ENCODE results near the gene NUAK1.

The NUAK1 gene

DNA sequence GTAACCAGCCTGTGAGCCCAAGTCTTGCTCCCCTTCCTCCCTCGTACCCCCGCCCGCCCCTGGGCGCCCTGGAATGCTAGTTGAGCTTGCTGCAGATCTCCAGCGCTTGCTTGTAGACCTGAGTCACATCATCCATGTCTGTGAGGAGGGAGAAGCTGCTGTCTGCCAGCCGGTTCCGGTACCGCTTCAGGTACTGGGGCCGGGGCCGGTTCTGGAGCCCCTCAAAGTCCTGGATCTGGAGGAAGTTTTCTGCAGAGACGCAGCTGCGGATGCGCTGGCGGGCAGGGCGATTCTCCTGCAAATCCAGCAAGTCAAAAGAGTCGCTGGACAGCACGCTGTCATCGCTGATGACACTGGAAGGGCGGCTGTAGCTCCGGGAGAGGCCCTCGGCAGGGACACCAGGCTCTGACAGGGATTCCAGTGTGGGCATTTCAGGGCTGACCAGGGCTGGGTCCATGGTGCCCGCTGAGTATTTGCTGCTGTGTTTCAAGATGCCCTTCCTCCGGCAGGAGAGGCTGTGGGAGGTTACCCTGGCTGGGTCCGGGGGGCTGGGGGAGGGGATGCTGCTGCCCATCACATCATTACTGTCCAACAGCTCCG, 71.9 kb downstream of the NUAK1 start:
- DNase-seq (ENCODE audit: low read depth, low spot score): no peak
- no peak overlapping the region for H3K4me3 ChIP-seq (ENCODE audit: low read depth, low read length)
- CTCF ChIA-PET: no interaction called here
- TF ChIP-seq CTCF (IDR thresholded peaks at IDR 0.05; ENCODE audit: insufficient read depth, low read length, missing control alignments): no peak
- POLR2A ChIA-PET: no interaction called here

GRCh38 chr12:106066051-106066705, 72.6 kb downstream of the NUAK1 start:
- H3K4me3 ChIP-seq (ENCODE audit: low read depth, low read length): no peak overlapping the region
- TF ChIP-seq CTCF (IDR thresholded peaks at IDR 0.05; ENCODE audit: insufficient read depth, low read length, missing control alignments): no peak
- DNase-seq (ENCODE audit: low read depth, low spot score): no peak
- ChIA-PET CTCF (no interaction called here), POLR2A (interaction anchor here (0.6 kb wide), 1 partner anchor 12 kb away, joined by 3 read pairs; no protein-coding TSS in a partner anchor)

- no peak for TF ChIP-seq CTCF (IDR thresholded peaks at IDR 0.05; ENCODE audit: insufficient read depth, low read length, missing control alignments)
- DNase-seq (ENCODE audit: low read depth, low spot score): no peak
- POLR2A ChIA-PET: interaction anchor here (0.6 kb wide), 1 partner anchor 12 kb away, joined by 3 read pairs; no protein-coding TSS in a partner anchor
- H3K4me3 ChIP-seq (ENCODE audit: low read depth, low read length): no peak overlapping the region
- CTCF ChIA-PET: no interaction called here
Observed at GRCh38 chr12:106065506-106065905, 73.2 kb downstream of the NUAK1 start.

DNA sequence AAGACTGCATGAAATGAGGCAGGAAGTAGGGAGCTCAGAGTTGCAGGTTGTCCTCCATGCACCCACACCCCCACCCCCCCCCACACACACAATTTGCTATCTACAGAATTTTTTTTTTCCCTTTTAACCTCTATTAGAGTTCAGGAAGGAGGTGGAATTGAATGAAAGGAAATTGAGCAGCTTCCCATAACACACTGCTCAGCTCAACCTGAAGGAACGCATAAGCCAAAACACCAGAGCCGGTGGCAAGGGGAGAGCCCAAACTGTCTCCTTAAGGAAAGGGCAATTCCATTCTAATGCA, 74.1 kb downstream of the NUAK1 start:
- DNase-seq (ENCODE audit: low read depth, low spot score): no peak
- ChIA-PET CTCF (interaction anchor here (1.2 kb wide), 1 partner anchor 645 kb away, joined by 4 read pairs; no protein-coding TSS in a partner anchor), POLR2A (interaction anchor here (0.6 kb wide), 1 partner anchor 62 kb away, joined by 3 read pairs; no protein-coding TSS in a partner anchor)
- no peak for TF ChIP-seq CTCF (IDR thresholded peaks at IDR 0.05; ENCODE audit: insufficient read depth, low read length, missing control alignments)
- H3K4me3 ChIP-seq (ENCODE audit: low read depth, low read length): no peak overlapping the region

DNA sequence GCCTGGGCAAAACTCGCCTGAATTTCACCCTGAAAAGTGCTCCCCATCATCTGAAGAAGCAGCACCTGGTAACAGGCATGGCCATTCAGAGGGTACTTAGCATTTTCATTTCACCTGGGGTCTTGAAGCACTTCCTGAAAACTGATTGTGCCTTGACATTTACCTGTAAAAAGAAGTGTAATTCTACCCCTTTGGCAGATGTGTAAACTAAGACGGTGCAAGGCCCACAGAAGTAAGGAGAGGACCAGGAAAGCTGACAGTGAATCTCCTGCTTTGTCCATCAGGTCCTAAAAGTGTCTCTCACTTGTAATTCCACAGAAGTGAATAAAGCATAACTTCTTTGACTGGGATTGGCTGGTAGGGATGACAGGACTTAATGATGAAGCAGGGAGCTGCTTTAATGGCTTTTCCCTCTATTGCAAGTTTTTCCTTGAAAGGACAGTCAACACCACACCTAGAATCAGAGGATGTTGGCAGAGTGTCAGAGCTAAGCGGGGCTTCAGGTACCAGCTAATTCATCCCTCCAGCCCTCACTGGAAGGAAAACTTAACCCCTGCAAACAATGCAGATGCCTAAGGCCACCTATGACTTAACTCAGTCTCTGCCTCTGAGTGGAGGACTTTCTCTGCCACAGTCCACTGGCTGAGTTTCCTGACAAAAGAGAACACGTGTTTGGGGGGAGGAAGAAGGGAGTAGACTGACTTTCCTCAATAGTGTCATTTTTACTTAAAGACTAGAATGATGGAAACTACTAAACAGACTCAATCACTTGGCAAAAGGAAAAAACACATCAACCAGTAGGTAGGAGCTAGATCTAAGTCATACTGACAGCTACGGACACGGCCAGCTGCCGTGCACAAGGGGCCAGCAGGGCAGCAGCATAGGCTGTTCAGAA, 74.7 kb downstream of the NUAK1 start:
- ChIA-PET CTCF (interaction anchor here (1.2 kb wide), 1 partner anchor 644 kb away, joined by 4 read pairs; no protein-coding TSS in a partner anchor), POLR2A (interaction anchor here (0.6 kb wide), 1 partner anchor 62 kb away, joined by 3 read pairs; no protein-coding TSS in a partner anchor)
- TF ChIP-seq CTCF (IDR thresholded peaks at IDR 0.05; ENCODE audit: insufficient read depth, low read length, missing control alignments): no peak
- DNase-seq (ENCODE audit: low read depth, low spot score): no peak
- no peak overlapping the region for H3K4me3 ChIP-seq (ENCODE audit: low read depth, low read length)

- no peak overlapping the region for H3K4me3 ChIP-seq (ENCODE audit: low read depth, low read length)
- TF ChIP-seq CTCF (IDR thresholded peaks at IDR 0.05; ENCODE audit: insufficient read depth, low read length, missing control alignments): no peak
- no peak for DNase-seq (ENCODE audit: low read depth, low spot score)
- ChIA-PET POLR2A (no interaction called here), CTCF (interaction anchor here (0.8 to 0.9 kb wide), 2 partner anchors 61 to 356 kb away, joined by 3 read pairs; no protein-coding TSS in a partner anchor)
Observed at GRCh38 chr12:106062693-106063092, 76.1 kb downstream of the NUAK1 start.

All from AG04449 (cell line).